Measurements from ENCODE around the gene EPG5.

The EPG5 gene

DNA sequence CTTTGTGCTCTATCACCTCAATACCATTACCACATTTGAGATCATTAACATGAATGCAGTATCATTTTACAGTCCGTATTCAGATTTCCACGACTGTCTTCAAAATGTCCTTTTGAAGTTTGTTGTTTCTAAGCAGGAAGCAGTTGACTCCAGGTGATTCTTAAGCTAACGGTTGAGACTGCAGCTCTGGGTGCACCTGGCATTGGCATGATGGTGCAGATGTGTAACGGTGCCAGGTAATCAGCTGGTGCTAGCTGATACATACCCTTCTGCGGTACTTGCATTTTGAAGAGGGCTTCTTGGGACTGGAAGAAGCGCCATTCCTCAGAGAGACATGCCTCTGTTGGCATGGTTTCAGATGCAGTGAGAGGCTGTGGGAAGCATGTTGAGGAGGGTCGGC, 122.2 kb downstream of the EPG5 start:
- Histone ChIP-seq H3K27me3 (no peaks in the 10 kb centered on the region; the same call in 1 of the 2 replicates), H3K4me2 (no peak overlapping the region), H3K4me3 (no peak overlapping the region), H4K20me1 (peaks cover 18% of the 10 kb centered on the region), H3K9me3 (no peaks in the 10 kb centered on the region), H3K4me1 (peaks cover 41% of the 10 kb centered on the region), H3K9ac (no peak overlapping the region), H3K27ac (no peak overlapping the region), H3K36me3 (peaks cover 7% of the 10 kb centered on the region; the same call in 1 of the 2 replicates)
- TF ChIP-seq Cebpa-rat (IDR thresholded peaks at IDR 0.05), result no peak

DNA sequence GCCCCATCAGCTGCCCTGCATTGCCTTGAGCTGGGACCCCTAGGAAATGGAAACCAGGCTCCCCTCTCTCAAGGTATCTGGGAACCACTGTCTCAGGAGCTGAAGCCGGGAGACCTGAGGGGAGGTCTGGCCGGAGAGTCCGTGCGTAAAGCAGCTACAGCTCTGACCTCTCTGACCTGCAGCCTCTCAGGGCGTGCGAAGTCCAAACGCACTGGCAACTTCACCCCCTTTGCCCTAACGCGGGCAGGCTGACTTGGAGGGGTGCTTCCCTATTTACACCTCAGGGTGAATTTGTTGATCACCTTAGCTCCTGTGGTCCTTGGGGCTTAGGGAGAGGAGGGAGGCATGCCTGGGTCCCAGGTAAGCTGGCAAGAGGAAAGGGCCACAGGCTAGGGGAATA, 124.1 kb downstream of the EPG5 start:
- H3K27me3 ChIP-seq, result no peaks in the 10 kb centered on the region
- peaks cover 12% of the 10 kb centered on the region for H3K9me3 ChIP-seq
- H3K9ac ChIP-seq, result no peak overlapping the region
- TF ChIP-seq Cebpa-rat (IDR thresholded peaks at IDR 0.05), result no peak
- peaks cover 31% of the 10 kb centered on the region for H3K4me1 ChIP-seq
- H3K36me3 ChIP-seq, result peaks cover 5% of the 10 kb centered on the region; the same call in 1 of the 2 replicates
- H4K20me1 ChIP-seq, result no peaks in the 10 kb centered on the region
- H3K4me3 ChIP-seq, result no peak overlapping the region
- H3K4me2 ChIP-seq, result no peak overlapping the region
- no peak overlapping the region for H3K27ac ChIP-seq

DNA sequence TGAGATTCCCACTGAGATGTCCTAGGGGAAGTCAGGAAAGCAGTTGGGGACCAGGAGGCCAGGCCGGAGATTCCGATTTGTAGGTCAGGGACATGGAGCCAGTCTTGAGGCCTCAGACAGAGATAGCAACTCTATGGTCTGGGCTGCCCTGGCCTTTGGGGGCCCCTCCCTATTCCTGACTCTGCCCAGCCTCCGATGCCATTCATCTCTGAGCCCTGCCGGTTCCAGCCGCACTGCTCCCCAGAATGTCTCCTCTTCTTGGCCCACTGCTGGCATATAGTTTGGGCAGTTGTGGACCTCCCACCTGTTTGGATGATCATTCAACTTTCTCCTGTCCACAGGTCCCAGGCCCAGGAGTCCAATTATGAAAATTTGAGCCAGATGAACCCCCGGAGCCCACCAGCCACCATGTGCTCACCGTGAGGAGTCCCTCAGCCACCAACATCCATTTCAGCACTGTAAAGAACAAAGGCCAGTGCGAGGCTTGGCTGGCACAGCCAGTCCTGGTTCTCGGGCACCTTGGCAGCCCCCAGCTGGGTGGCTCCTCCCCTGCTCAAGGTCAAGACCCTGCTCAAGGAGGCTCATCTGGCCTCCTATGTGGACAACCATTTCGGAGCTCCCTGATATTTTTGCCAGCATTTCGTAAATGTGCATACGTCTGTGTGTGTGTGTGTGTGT, 125.2 kb downstream of the EPG5 start:
- Histone ChIP-seq H3K36me3 (peaks cover 5% of the 10 kb centered on the region; the same call in 1 of the 2 replicates), H3K9me3 (peaks cover 23% of the 10 kb centered on the region), H3K4me2 (peak overlapping the region; percentile 59; the same call in 1 of the 2 replicates), H4K20me1 (no peaks in the 10 kb centered on the region), H3K4me3 (no peak overlapping the region), H3K27me3 (no peaks in the 10 kb centered on the region), H3K27ac (no peak overlapping the region), H3K4me1 (peaks cover 27% of the 10 kb centered on the region), H3K9ac (no peak overlapping the region)
- no peak for TF ChIP-seq Cebpa-rat (IDR thresholded peaks at IDR 0.05)

DNA sequence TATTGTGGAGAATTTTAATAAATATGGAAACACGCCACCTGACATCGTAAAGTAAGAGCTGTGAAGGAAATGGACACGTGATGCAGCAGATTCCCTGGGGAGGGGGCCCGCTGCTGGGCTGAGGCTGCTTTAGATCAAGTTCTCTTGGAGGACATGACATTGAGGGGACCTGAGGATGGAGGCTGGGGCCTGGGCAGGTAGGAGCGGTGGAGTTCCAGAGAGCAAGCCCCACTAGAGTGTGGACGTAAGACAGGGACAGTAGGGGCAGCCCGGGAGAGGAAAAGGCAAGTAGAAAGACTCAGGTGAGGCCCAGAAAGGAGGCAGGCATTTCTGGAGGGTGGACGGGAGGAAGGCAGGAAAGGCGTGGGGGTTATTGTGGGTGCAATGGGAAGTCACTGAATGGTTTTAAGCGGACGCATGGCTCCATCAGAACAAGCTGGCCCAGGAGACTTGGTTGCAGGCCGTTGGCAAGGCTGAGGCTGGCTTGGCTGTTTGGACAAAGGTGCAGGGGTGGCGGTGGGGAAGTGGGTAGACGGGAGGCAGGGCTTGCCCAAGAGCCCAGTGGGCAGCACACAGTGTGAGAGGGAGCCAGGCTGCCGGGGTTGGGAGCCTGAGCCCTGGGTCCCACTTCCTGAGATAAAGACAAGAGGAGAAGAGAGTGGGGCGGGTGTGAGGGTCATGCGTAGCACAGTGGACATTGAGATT, 125.9 kb downstream of the EPG5 start:
- H3K4me3 ChIP-seq, result no peak overlapping the region
- peak overlapping the region; percentile 59 for H3K4me2 ChIP-seq
- peaks cover 25% of the 10 kb centered on the region for H3K4me1 ChIP-seq
- H4K20me1 ChIP-seq, result no peaks in the 10 kb centered on the region
- peaks cover 23% of the 10 kb centered on the region for H3K9me3 ChIP-seq
- H3K36me3 ChIP-seq, result peaks cover 5% of the 10 kb centered on the region; the same call in 1 of the 2 replicates
- no peak for TF ChIP-seq Cebpa-rat (IDR thresholded peaks at IDR 0.05)
- H3K27me3 ChIP-seq, result no peaks in the 10 kb centered on the region
- H3K9ac ChIP-seq, result no peak overlapping the region
- no peak overlapping the region for H3K27ac ChIP-seq

DNA sequence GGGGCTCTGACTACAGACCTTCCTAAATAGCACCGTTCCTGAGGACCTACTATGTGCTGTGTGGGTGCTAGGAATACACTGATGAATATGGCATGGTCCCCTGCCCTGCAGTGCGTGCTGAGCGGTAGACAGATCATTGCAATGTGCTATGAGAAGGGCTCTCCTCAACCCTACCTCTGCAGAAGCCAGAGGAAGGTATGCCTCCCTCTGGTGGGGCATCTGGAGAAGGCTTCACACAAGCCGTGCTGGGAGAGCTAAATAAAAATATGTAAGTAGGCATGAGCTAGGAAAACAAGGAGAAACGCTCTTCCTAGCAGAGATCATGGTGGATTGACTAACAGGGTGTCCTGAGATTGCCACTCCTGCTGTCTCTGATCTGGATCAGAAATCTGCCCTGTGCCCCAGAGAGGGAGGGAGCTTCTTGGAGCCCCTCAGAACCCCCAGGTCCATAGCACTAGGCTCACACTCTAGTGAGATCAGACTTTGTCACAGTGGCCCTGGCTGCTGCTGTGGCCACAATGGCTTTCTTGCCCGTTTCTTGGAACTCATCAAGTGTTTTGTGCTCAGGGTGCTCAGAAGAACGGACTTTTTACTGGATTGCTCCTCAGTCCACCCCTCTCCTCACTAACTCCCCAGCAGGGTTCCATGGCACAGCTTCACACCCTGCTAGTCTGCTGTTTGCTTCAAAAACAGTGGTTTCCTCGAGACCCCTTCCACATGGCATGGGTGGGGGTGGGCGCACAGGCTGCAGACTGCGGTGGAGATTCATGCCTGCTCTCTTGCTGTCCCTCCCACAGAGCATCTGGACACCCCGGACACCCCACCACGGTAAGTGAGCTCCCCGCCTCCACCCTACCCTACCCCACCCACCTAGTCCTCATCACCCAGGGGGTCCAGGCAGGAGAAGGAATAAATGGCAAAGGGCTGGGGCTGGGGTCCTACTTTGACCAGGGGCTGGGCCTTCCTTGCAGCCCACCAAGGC, 127.4 kb downstream of the EPG5 start:
- Histone ChIP-seq H3K4me2 (peak overlapping the region; percentile 59), H3K36me3 (peaks cover 5% of the 10 kb centered on the region; the same call in 1 of the 2 replicates), H3K4me3 (no peak overlapping the region), H3K9ac (no peak overlapping the region), H3K27me3 (no peaks in the 10 kb centered on the region), H3K9me3 (peaks cover 23% of the 10 kb centered on the region), H3K4me1 (peaks cover 25% of the 10 kb centered on the region), H4K20me1 (no peaks in the 10 kb centered on the region), H3K27ac (no peak overlapping the region)
- TF ChIP-seq Cebpa-rat (IDR thresholded peaks at IDR 0.05), result no peak

DNA sequence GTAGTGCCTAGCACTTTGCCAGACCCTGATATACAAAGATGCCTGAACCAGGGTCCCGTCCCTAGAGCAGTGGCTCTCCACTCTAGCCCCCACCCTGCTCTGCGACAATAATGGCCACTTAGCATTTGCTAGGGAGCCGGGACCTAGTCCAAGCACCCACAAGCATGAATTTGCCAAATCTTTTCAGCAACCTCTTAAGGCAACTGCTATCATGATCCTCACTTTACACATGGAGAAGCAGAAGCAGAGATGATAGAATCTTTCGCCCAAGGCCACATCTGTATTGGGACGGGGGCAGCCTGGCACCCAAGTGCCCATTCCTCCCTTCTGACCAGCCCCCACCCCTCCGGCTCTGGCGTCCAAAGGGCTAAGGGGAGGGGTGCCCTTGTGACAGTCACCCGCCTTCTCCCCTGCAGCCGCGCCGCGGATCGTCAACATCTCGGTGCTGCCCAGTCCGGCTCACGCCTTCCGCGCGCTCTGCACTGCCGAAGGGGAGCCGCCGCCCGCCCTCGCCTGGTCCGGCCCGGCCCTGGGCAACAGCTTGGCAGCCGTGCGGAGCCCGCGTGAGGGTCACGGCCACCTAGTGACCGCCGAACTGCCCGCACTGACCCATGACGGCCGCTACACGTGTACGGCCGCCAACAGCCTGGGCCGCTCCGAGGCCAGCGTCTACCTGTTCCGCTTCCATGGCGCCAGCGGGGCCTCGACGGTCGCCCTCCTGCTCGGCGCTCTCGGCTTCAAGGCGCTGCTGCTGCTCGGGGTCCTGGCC, 128.6 kb downstream of the EPG5 start:
- Histone ChIP-seq H3K27me3 (no peaks in the 10 kb centered on the region), H3K9me3 (peaks cover 23% of the 10 kb centered on the region), H3K4me3 (no peak overlapping the region), H3K9ac (no peak overlapping the region), H3K4me1 (peaks cover 34% of the 10 kb centered on the region), H3K27ac (no peak overlapping the region), H3K36me3 (peaks cover 5% of the 10 kb centered on the region; the same call in 1 of the 2 replicates), H3K4me2 (no peak overlapping the region), H4K20me1 (no peaks in the 10 kb centered on the region)
- no peak for TF ChIP-seq Cebpa-rat (IDR thresholded peaks at IDR 0.05)

DNA sequence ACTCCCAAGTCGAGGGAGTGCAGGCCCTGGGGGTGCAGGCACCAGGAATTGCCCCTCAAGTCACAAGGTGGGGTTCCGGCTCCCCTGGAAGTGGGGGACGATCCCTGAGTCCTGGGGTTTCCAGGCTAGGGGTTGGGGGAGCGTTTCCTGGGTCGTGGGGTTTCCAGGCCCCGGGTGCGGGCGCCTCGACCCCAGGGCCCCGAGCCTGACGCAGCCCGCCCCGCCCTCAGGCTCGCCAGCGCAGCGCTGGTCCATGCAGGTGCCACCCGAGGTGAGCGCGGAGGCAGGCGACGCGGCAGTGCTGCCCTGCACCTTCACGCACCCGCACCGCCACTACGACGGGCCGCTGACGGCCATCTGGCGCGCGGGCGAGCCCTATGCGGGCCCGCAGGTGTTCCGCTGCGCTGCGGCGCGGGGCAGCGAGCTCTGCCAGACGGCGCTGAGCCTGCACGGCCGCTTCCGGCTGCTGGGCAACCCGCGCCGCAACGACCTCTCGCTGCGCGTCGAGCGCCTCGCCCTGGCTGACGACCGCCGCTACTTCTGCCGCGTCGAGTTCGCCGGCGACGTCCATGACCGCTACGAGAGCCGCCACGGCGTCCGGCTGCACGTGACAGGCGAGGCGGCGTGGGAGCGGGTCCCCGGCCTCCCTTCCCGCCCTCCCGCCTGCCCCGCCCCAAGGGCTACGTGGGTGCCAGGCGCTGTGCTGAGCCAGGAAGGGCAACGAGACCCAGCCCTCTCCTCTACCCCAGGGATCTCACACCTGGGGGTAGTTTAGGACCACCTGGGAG, 129.7 kb downstream of the EPG5 start:
- Histone ChIP-seq H3K27me3 (no peaks in the 10 kb centered on the region), H3K27ac (no peak overlapping the region), H3K9me3 (peaks cover 23% of the 10 kb centered on the region), H3K36me3 (peaks cover 5% of the 10 kb centered on the region; the same call in 1 of the 2 replicates), H3K4me3 (no peak overlapping the region), H3K4me1 (peaks cover 34% of the 10 kb centered on the region), H3K4me2 (no peak overlapping the region), H3K9ac (no peak overlapping the region), H4K20me1 (no peaks in the 10 kb centered on the region)
- TF ChIP-seq Cebpa-rat (IDR thresholded peaks at IDR 0.05), result no peak

Measured in BLaER1 (cell line).